ENCODE measurements around the gene AIM2.
"Not testable (repeated sequence)": the region's sequence is repeated elsewhere in the genome, so short reads cannot be mapped to it uniquely, and the experiment has no call there.

AIM2 gene

DNA sequence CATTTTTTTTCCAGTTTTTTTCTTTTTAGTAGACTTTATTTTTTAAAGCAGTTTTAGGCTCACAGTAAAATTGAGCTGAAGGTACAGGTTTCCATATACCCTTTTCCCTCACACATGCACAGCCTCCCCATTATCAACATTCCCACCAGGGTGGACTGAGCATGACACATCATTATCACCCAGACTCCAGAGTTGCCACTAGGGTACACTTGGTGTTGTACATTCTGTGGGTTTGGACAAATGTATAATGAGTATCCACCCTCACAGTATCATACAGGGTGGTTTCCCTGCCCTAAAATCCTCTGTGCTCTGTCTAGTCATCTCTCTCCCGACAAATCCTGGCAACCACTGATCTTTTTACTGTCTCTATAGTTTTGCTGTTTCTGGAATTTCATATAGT is 3.0 kb upstream of the AIM2 start:
- DNase-seq (ENCODE audit: low spot score) = no peak

DNA sequence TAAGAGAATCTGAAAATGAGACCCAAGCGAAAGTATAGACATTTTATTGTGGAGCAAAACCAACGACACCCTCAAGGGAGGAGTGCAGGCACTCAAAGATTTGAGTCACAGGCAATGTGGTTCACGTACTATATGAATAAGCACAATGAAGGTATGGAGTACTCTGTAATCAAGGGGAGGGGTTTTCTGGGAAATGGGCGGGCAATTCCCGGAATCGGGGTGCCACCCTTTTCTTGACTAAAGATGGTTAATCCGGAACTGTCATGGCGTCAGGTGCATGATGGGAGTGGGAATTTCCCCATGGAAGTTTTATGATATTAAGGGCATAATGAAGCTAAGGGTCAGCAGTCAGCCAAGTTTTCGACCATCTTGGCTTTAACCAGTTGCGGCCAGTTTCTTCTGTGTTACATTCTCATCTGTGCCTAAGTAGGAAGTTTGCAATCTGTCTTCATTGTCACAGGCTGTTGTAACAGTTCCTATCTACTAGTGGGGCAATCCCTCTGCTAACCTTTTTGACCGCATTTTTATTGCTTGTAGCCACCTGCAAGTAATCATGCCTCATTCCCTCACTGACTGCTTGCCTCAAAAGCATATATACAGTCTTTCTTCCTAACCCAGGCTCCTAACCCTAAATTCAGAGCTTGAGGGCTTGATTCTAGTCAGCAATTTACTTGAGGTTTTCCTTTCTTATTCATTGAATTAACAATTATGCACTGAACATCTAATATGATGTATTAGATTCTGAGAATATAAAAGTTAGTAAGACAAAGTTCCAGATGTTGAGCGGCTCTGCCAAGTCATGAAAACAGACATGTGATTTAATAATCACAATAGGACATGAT is 775 bp upstream of the AIM2 start:
- no peak for DNase-seq (ENCODE audit: low spot score)

- DNase-seq (ENCODE audit: low spot score) = peak; percentile 80
Observed at GRCh38 chr1:159071970-159072582, 4.5 kb downstream of the AIM2 start.

- no peak for DNase-seq (ENCODE audit: low spot score)
Observed at GRCh38 chr1:159068886-159069285, 7.7 kb downstream of the AIM2 start.

DNA sequence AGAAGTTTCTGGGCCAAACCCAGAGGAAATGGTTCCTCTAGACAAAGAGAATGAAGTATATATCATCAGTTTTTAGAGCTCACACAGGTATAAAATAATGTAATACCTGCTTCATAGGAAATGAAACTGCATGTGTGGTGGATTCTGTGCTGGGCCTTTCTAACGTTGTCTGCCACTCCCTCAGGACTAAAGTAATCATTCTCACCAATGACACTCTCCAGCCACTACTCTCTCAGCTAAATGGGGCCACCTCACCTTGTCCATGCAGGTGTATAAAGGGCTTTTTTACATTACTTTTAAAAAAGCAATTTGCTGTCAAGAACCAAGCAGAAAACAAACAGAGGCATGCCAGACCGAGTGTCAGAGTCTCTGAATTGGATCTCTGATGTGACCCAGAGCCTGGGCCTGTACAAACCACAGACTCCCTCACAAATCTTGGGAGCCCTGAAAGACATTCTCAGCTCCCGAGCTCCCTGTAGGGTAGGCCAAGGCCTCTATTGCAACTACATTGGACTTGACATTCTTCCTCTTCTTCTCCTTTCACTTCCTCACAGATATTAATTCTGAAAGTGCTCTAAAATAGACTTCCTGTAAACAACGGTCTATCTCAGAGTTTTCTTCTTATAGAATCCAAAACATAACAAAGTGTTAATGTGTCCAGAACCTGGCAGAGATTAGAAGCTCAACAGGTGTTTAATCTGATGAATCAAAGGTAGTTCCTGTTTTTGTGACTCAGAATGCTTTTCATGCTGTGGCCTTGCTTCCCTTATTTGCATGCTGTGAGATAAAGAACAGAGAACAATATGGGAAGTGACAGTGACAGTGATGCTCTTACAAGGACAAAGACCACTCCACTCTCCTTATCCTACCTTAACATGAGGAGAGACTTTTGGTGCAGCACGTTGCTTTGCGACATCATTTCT is 8.6 kb downstream of the AIM2 start:
- peak; percentile 43 for DNase-seq (ENCODE audit: low spot score)

DNA sequence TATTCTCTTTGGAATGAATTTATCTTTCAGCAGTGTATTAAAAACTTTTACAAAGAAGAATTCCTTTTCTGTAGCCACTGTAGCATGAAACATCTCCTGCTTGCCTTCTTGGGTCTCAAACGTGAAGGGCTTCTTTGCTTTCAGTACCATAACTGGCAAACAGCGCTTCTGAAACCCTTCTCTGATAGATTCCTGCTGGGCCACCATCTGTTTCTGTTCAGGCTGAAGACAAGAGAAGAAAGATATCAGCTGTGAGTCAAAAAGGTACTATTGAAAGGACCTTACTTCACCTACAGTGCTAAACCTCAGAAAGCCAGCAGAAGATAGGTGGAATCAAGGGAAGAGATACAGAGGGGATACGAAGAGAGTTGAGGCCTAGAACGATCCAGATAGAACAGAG is 10.5 kb downstream of the AIM2 start:
- DNase-seq (ENCODE audit: low spot score) = no peak

GRCh38 chr1:159065106-159065505 is 11.5 kb downstream of the AIM2 start:
- DNase-seq (ENCODE audit: low spot score) = no peak

DNA sequence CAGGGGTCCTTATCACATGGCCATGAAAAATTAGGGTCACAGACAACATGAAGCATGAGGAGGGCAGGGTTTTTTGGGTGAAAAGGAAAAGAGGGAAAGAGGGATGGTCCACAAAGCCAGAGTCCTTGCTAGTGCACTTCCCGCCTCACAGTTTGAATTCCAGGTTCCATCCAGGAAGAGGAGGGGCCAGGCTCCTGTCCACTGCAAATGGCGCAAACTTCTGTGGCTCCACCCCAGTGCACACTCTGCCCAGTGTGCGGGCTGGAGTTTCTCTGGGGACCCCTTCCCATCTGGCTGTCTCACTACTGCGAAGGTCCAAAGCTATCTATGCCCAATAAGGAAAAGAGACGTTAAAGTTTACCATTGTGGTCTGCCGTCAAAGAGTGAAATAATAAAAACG is 17.8 kb downstream of the AIM2 start:
- no peak for DNase-seq (ENCODE audit: low spot score)

- peak; percentile 30 for DNase-seq (ENCODE audit: low spot score)
Observed at GRCh38 chr1:159056069-159056698, 20.4 kb downstream of the AIM2 start.

DNA sequence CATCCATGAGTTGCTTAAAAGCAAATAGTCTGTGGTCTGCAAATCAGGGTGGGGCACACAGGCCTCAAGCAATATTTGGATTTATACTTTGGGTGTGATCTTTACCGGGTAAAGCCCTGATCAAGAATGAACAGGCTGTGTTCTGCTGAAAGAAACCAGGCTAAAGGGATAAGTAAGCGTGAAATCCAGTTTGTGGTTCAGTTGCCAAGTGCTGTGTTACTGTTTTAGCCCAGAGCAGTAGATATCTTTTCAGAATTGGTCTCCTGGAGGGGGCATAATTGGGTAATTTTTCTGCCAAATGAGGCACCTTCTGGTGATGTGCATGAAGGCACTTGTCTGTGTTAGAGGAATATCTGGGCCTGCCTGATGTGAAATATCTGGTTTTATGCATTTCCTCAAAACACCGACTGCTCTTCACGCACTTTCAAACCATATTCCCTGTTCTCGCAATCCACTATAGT is 21.4 kb downstream of the AIM2 start:
- peak; percentile 20 for DNase-seq (ENCODE audit: low spot score)

DNA sequence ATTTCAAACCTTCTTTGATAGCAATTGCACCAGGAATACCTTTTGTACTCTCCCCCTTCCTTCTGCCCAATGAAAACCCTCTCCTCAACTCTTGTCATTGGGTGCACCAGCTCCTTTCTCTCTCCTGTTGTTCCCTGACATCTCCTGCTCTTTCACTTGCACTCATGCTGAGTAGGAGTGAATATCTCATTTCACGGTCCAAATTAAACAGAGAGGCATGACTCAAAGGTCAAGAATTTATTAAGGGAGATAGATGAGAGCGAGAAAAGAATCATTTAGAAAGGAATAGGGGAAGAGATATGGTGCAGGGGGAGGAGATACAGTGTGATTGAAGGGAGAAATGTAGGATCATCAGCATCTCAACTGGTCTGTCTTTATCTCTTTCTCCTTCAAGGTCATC is 22.1 kb downstream of the AIM2 start:
- no peak for DNase-seq (ENCODE audit: low spot score)

- no peak for DNase-seq (ENCODE audit: low spot score)
Observed at GRCh38 chr1:159051436-159051835, 25.1 kb downstream of the AIM2 start.

DNA sequence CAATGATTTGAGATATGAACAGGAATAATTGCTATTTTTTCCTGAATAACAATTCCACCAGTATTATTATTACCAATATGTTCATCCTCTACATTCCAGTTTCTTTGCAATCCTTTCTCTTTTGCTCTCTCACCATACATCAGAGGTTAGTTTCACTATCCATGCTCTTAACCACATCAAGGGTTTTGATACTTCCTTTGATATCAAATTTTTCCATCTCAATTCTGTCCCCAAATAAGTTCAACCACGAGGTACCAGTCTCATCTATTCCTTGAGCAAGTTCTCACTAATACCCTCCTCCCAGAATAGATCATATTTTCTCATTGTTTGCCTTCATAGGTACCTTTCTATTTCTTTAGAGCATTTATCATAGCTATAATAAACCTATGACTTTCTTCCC is 30.1 kb downstream of the AIM2 start:
- DNase-seq (ENCODE audit: low spot score) = not testable (repeated sequence)

GRCh38 chr1:159040893-159041724 is 35.5 kb downstream of the AIM2 start:
- no peak for DNase-seq (ENCODE audit: low spot score)

GRCh38 chr1:159040206-159040605 is 36.4 kb downstream of the AIM2 start:
- no peak for DNase-seq (ENCODE audit: low spot score)

- DNase-seq (ENCODE audit: low spot score) = no peak
Observed at GRCh38 chr1:159030877-159031447, 45.6 kb downstream of the AIM2 start.

GRCh38 chr1:159030311-159030710 is 46.3 kb downstream of the AIM2 start:
- DNase-seq (ENCODE audit: low spot score) = no peak

DNA sequence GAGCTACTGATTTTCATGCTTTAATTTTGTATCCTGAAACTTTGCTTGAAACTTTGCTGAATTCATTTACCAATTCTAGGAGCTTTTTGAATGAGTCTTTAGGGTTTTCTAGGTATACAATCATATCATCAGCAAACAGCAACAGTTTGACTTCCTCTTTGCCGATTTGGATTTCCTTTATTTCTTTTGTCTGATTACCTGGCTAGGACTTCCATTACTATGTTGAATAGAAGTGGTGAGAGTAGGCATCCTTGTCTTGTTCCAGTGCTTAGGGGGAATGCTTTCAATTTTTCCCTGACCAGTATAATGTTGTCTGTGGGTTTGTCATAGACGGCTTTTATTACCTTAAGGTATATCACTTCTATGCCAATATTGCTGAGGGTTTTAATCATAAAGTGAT is 49.7 kb downstream of the AIM2 start:
- not testable (repeated sequence) for DNase-seq (ENCODE audit: low spot score)

DNA sequence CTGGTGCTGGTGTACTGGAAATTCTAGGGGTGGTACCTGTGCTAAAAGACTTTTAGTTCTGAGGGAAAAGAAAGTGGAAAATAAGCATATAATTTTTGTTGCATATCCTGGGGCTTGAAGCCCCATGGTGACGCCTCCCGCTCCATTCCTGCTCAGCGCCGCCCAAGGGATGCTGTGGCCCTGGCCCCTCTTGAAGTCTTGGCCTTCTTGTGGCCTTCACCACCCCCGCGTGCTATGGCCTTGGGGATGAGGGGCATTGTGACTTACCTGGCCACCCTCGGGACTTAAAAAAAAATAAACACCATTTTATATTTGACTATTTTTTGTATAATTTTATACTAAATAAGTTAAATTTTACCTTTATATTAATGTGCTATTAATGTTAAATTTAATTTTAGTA is 51.5 kb downstream of the AIM2 start:
- no peak for DNase-seq (ENCODE audit: low spot score)

GRCh38 chr1:159023723-159024122 is 52.8 kb downstream of the AIM2 start:
- DNase-seq (ENCODE audit: low spot score) = no peak

GRCh38 chr1:159015440-159015909 is 61.1 kb downstream of the AIM2 start:
- DNase-seq (ENCODE audit: low spot score) = peak; percentile 83

Measured in Ammon's horn (tissue), 1 donor.